ENCODE data around the gene FOXB2.

The FOXB2 gene

DNA sequence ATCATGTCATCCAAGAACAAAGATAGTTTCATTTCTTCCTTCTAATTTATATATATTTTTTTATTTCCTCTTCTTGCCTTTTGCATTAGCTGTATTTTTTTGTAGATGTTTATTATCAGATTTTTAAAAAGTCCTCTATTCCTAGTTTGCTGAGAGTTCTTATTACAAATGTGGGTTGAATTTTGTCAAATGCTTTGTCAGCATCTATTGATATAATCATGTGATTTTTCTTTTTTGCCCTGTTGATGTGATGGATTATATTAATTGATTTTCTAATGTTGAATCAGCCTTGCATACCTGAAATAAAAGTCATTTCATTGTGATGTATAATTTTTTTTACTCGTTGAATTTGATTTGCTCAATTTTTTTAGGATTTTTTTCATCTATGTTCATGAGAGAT lies 46.9 kb downstream of the FOXB2 start:
- DNase-seq (ENCODE audit: low read depth) = no peak

Measured in activated T-helper 1 cell treated with Interleukin-2 at 50 U/mL for 16 hours (primary cell).